ENCODE measurements around the gene TPBGL.

Gene TPBGL

GRCh38 chr11:75275581-75275980 is 35.0 kb downstream of the TPBGL start:
- no peak for TF ChIP-seq CTCF (IDR thresholded peaks at IDR 0.05)
- no peak for TF ChIP-seq ZFX (IDR thresholded peaks at IDR 0.05; ENCODE audit: borderline replicate concordance)
- no peak overlapping the region for H3K27ac ChIP-seq

- TF ChIP-seq ZFX (IDR thresholded peaks at IDR 0.05; ENCODE audit: borderline replicate concordance) (no peak), CTCF (IDR thresholded peaks at IDR 0.05) (no peak)
- no peak overlapping the region for H3K27ac ChIP-seq
These were observed 35.6 kb downstream of the TPBGL start for GRCh38 chr11:75276186-75276585.

- H3K27ac ChIP-seq: no peak overlapping the region
- TF ChIP-seq CTCF (IDR thresholded peaks at IDR 0.05) (no peak), ZFX (IDR thresholded peaks at IDR 0.05; ENCODE audit: borderline replicate concordance) (no peak)
These were observed 36.1 kb downstream of the TPBGL start for GRCh38 chr11:75276686-75277085.

GRCh38 chr11:75277211-75277805 is 36.7 kb downstream of the TPBGL start:
- TF ChIP-seq CTCF (IDR thresholded peaks at IDR 0.05): no peak
- no peak for TF ChIP-seq ZFX (IDR thresholded peaks at IDR 0.05; ENCODE audit: borderline replicate concordance)
- H3K27ac ChIP-seq: no peak overlapping the region

GRCh38 chr11:75277991-75278790 is 37.6 kb downstream of the TPBGL start:
- no peak overlapping the region for H3K27ac ChIP-seq
- no peak for TF ChIP-seq CTCF (IDR thresholded peaks at IDR 0.05)
- TF ChIP-seq ZFX (IDR thresholded peaks at IDR 0.05; ENCODE audit: borderline replicate concordance): no peak

- TF ChIP-seq CTCF (IDR thresholded peaks at IDR 0.05): no peak
- TF ChIP-seq ZFX (IDR thresholded peaks at IDR 0.05; ENCODE audit: borderline replicate concordance): no peak
- H3K27ac ChIP-seq: no peak overlapping the region
These were observed 38.7 kb downstream of the TPBGL start for GRCh38 chr11:75279273-75279672.

GRCh38 chr11:75280227-75280701 is 39.7 kb downstream of the TPBGL start:
- no peak overlapping the region for H3K27ac ChIP-seq
- TF ChIP-seq ZFX (IDR thresholded peaks at IDR 0.05; ENCODE audit: borderline replicate concordance): no peak
- peak; percentile 94 for TF ChIP-seq CTCF (IDR thresholded peaks at IDR 0.05)
